ENCODE results near the gene CIDEC. TPM values are rescaled to one million over a fixed set of nuclear protein-coding genes. Genes with fewer than 3 reads are reported as not detected.
"Not testable (repeated sequence)": the region's sequence is repeated elsewhere in the genome, so short reads cannot be mapped to it uniquely, and the experiment has no call there.

Gene CIDEC
- polyA plus RNA-seq, 2 of the 4 experiments (the other 2 are of a cell fraction) = 3.3 to 6.3 TPM

GRCh38 chr3:9872067-9872466, 8.0 kb downstream of the CIDEC start:
- WGBS (ENCODE audit: missing lambda C conversion rate) = 94% methylated on average over 5 of the region's 5 CpGs
- H3K4me2 ChIP-seq; H3K4me3 ChIP-seq; POLR2A ChIA-PET; DNase-seq (ENCODE audit: low read depth in 1 of 2, low spot score in 1 of 2); FAIRE-seq; H3K9me3 ChIP-seq; ATAC-seq: not testable (repeated sequence)
- CTCF ChIA-PET = interaction anchor here (0.8 to 2.0 kb wide), 3 partner anchors 11 to 61 kb away, joined by 4 to 5 read pairs (median 4); partner anchors contain the start of gene CRELD1
- H3K27ac ChIP-seq = peak overlapping the region in 1 of 2 experiments; percentile 76; a peak in 4 of 6 replicates
- H3K4me1 ChIP-seq = peaks cover 21% of the 10 kb centered on the region

- POLR2A ChIA-PET = interaction anchor here (0.6 to 0.7 kb wide), 3 partner anchors 9 to 134 kb away, joined by 5 to 7 read pairs (median 6); partner anchors contain the start of gene CIDEC
- peak overlapping the region; percentile 67 to 76 for H3K27ac ChIP-seq
- peak in 1 of 2 experiments; percentile 48 for DNase-seq (ENCODE audit: low read depth in 1 of 2, low spot score in 1 of 2)
- peak; percentile 42 to 59; a peak in 3 of 6 replicates for ATAC-seq
- CTCF ChIA-PET = interaction anchor here (0.6 to 2.0 kb wide), 4 partner anchors 13 to 436 kb away, joined by 3 to 4 read pairs (median 4); no protein-coding TSS in a partner anchor
- H3K9me3 ChIP-seq = no peaks in the 10 kb centered on the region
- peak overlapping the region; percentile 32 for H3K4me2 ChIP-seq
- no peak overlapping the region for H3K4me3 ChIP-seq
- FAIRE-seq = no peak
- H3K4me1 ChIP-seq = peaks cover 21% of the 10 kb centered on the region
- 0% methylated on average over 1 of the region's 1 CpG for WGBS (ENCODE audit: missing lambda C conversion rate)
- peak; percentile 94 for TF ChIP-seq NFE2L2 (conservative IDR thresholded peaks at IDR 0.05; ENCODE audit: low read length)
- no peak for TF ChIP-seq CBX8 (IDR thresholded peaks at IDR 0.05)
- no peak for TF ChIP-seq RNF2 (IDR thresholded peaks at IDR 0.05; ENCODE audit: borderline replicate concordance, low read depth)
- peak; percentile 98 for TF ChIP-seq MAFK (IDR thresholded peaks at IDR 0.05; ENCODE audit: partially characterized antibody)
These were observed 9.1 kb downstream of the CIDEC start for GRCh38 chr3:9870978-9871377.

- POLR2A ChIA-PET = no interaction called here
- TF ChIP-seq HOXB13 (CRISPR knock-in tag; IDR thresholded peaks at IDR 0.05; ENCODE audit: low read depth) = no peak
- no peak for TF ChIP-seq GATA3 (IDR thresholded peaks at IDR 0.05; ENCODE audit: borderline replicate concordance)
- no peak for TF ChIP-seq HDAC2 (IDR thresholded peaks at IDR 0.05)
- TF ChIP-seq FOSL2 (IDR thresholded peaks at IDR 0.05) = no peak
- no peak for TF ChIP-seq FOSL2 (CRISPR knock-in tag; IDR thresholded peaks at IDR 0.05)
- TF ChIP-seq RCOR1 (IDR thresholded peaks at IDR 0.05; ENCODE audit: low read depth, low read length) = no peak
- TF ChIP-seq ESRRA (IDR thresholded peaks at IDR 0.05; ENCODE audit: borderline replicate concordance, low read length) = no peak
- no peak for TF ChIP-seq NFE2L2 (conservative IDR thresholded peaks at IDR 0.05; ENCODE audit: low read length)
- no peak for TF ChIP-seq ZNF302 (CRISPR knock-in tag; IDR thresholded peaks at IDR 0.05)
- TF ChIP-seq CBX8 (IDR thresholded peaks at IDR 0.05) = no peak
- no peak for TF ChIP-seq CHD4 (IDR thresholded peaks at IDR 0.05; ENCODE audit: borderline replicate concordance)
- no peak for TF ChIP-seq CTCF (IDR thresholded peaks at IDR 0.05)
- DNase-seq (ENCODE audit: low read depth in 1 of 2, low spot score in 1 of 2) = no peak
These were observed 10.1 kb downstream of the CIDEC start for GRCh38 chr3:9869955-9870354.

GRCh38 chr3:9867106-9867505, 12.9 kb downstream of the CIDEC start:
- 84% methylated on average over 12 of the region's 12 CpGs for WGBS (ENCODE audit: missing lambda C conversion rate)
- Histone ChIP-seq H3K27ac (peak overlapping the region in 1 of 2 experiments; percentile 7; a peak in 1 of 6 replicates), H3K4me2 (no peak overlapping the region), H3K4me3 (no peak overlapping the region), H3K9me3 (no peaks in the 10 kb centered on the region), H3K4me1 (peaks cover 44% of the 10 kb centered on the region)
- ATAC-seq (no peak), DNase-seq (ENCODE audit: low read depth in 1 of 2, low spot score in 1 of 2) (no peak), FAIRE-seq (no peak)
- POLR2A ChIA-PET = no interaction called here
- TF ChIP-seq PBX3 (IDR thresholded peaks at IDR 0.05) (no peak), POLR2A (IDR thresholded peaks at IDR 0.05; ENCODE audit: low read length) (no peak), CTCF (IDR thresholded peaks at IDR 0.05) (no peak), ZC3H11A (IDR thresholded peaks at IDR 0.05) (no peak), PHF8 (IDR thresholded peaks at IDR 0.05; ENCODE audit: borderline replicate concordance, low read depth) (no peak), RCOR1 (IDR thresholded peaks at IDR 0.05; ENCODE audit: low read depth, low read length) (no peak)
- CTCF ChIA-PET = interaction anchor here (0.9 to 2.3 kb wide), 3 partner anchors 17 to 66 kb away, joined by 4 to 8 read pairs (median 4); partner anchors contain the start of gene CRELD1

More at GRCh38 chr3:9869955-9870354, 10.1 kb downstream of the CIDEC start:
- H3K27ac ChIP-seq = peak overlapping the region; percentile 67 to 76; a peak in 5 of 6 replicates
- H3K4me2 ChIP-seq = no peak overlapping the region
- 95% methylated on average over 5 of the region's 5 CpGs for WGBS (ENCODE audit: missing lambda C conversion rate)
- no peak overlapping the region for H3K4me3 ChIP-seq
- H3K4me1 ChIP-seq = peaks cover 25% of the 10 kb centered on the region
- CTCF ChIA-PET = no interaction called here
- FAIRE-seq (no peak), ATAC-seq (peak in 1 of 2 experiments; percentile 30; a peak in 1 of 6 replicates)
- H3K9me3 ChIP-seq = no peaks in the 10 kb centered on the region
